H1 (cell line): ENCODE results near the gene WWC2.

Experiments
- POLR2A ChIP-seq, 2 experiments: IDR thresholded peaks; 1 replicate in 1 of 2; 2 replicates in 1 of 2; pipeline ENCODE4 v1.6.1; 2011; ENCODE audit warnings: low read depth in 2 of 2, low read length in 2 of 2, mild to moderate bottlenecking in 2 of 2; ENCODE audit errors: control extremely low read depth in 1 of 2
- SUZ12 ChIP-seq: fragments of 200-600 bp; sonication (generic); IDR thresholded peaks from 2 replicates; pipeline ENCODE4 v1.6.1; 2012; ENCODE audit warnings: mild to moderate bottlenecking, inconsistent platforms, low read length, moderate library complexity, mixed read lengths
- TF ChIP-seq, protein P1 (sequence below): IDR thresholded peaks from 2 replicates; pipeline ENCODE4 v1.6.1; 2012; ENCODE audit warnings: low read length, inconsistent platforms
- TF ChIP-seq, protein P2 (sequence below), 3 experiments: IDR thresholded peaks; 1 replicate in 2 of 3; 2 replicates in 1 of 3; pipeline versions ENCODE4 v1.5.1 to v1.6.1; 2011; ENCODE audit warnings: low read length in 3 of 3, mild to moderate bottlenecking in 3 of 3, inconsistent platforms in 2 of 3, low read depth in 1 of 3, moderate library complexity in 1 of 3; ENCODE audit not compliant: insufficient read depth in 1 of 3; ENCODE audit errors: control extremely low read depth in 1 of 3

GRCh38 chr4:183124865-183125264 is 25.8 kb downstream of the WWC2 start:
- no peak for TF ChIP-seq SUZ12
- no peak for TF ChIP-seq POLR2A (IDR thresholded peaks at IDR 0.05; ENCODE audit: control extremely low read depth in 1 of 2, low read depth in 2 of 2, low read length in 2 of 2)
- TF ChIP-seq, protein P1, sequence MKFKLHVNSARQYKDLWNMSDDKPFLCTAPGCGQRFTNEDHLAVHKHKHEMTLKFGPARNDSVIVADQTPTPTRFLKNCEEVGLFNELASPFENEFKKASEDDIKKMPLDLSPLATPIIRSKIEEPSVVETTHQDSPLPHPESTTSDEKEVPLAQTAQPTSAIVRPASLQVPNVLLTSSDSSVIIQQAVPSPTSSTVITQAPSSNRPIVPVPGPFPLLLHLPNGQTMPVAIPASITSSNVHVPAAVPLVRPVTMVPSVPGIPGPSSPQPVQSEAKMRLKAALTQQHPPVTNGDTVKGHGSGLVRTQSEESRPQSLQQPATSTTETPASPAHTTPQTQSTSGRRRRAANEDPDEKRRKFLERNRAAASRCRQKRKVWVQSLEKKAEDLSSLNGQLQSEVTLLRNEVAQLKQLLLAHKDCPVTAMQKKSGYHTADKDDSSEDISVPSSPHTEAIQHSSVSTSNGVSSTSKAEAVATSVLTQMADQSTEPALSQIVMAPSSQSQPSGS, result no peak
- TF ChIP-seq, protein P2, sequence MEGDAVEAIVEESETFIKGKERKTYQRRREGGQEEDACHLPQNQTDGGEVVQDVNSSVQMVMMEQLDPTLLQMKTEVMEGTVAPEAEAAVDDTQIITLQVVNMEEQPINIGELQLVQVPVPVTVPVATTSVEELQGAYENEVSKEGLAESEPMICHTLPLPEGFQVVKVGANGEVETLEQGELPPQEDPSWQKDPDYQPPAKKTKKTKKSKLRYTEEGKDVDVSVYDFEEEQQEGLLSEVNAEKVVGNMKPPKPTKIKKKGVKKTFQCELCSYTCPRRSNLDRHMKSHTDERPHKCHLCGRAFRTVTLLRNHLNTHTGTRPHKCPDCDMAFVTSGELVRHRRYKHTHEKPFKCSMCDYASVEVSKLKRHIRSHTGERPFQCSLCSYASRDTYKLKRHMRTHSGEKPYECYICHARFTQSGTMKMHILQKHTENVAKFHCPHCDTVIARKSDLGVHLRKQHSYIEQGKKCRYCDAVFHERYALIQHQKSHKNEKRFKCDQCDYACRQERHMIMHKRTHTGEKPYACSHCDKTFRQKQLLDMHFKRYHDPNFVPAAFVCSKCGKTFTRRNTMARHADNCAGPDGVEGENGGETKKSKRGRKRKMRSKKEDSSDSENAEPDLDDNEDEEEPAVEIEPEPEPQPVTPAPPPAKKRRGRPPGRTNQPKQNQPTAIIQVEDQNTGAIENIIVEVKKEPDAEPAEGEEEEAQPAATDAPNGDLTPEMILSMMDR (IDR thresholded peaks at IDR 0.05; ENCODE audit: control extremely low read depth in 1 of 3, insufficient read depth in 1 of 3, low read depth in 1 of 3, low read length in 3 of 3), result no peak
